ENCODE measurements around the gene TUBA3E. TPM values are rescaled to one million over a fixed set of nuclear protein-coding genes. Genes with fewer than 3 reads are reported as not detected.
"Not testable (repeated sequence)": the region's sequence is repeated elsewhere in the genome, so short reads cannot be mapped to it uniquely, and the experiment has no call there.

TUBA3E gene
- total RNA-seq, 2 experiments from 2014 or later: not detected

GRCh38 chr2:130160131-130160530 lies 38.1 kb downstream of the TUBA3E start:
- intact Hi-C loops (cut with DNase I, micrococcal nuclease): no loop called here
- peaks cover 26% of the 10 kb centered on the region for H3K36me3 Mint-ChIP-seq (ENCODE audit: low read depth)
- CTCF ChIA-PET: no interaction called here
- no peak overlapping the region for H3K4me3 Mint-ChIP-seq
- DNase-seq: no peak
- H3K9me3 Mint-ChIP-seq (ENCODE audit: low read depth): no peaks in the 10 kb centered on the region
- H3K4me1 Mint-ChIP-seq: no peaks in the 10 kb centered on the region
- ATAC-seq: no peak
- no peak overlapping the region for H3K27ac Mint-ChIP-seq
- H3K27me3 Mint-ChIP-seq: no peaks in the 10 kb centered on the region
- POLR2A ChIA-PET: no interaction called here

GRCh38 chr2:130159376-130159775 lies 38.9 kb downstream of the TUBA3E start:
- DNase-seq; H3K4me3 Mint-ChIP-seq; H3K27me3 Mint-ChIP-seq; H3K27ac Mint-ChIP-seq; ATAC-seq; H3K9me3 Mint-ChIP-seq (ENCODE audit: low read depth); intact Hi-C loops (cut with DNase I, micrococcal nuclease); H3K4me1 Mint-ChIP-seq: not testable (repeated sequence)
- ChIA-PET CTCF (interaction anchor here (1.3 kb wide), 1 partner anchor 173 kb away, joined by 3 read pairs; no protein-coding TSS in a partner anchor), POLR2A (interaction anchor here (1.3 kb wide), 1 partner anchor 22 kb away, joined by 4 read pairs; the partner anchor contains the start of gene SMPD4)
- peaks cover 21% of the 10 kb centered on the region for H3K36me3 Mint-ChIP-seq (ENCODE audit: low read depth)

DNA sequence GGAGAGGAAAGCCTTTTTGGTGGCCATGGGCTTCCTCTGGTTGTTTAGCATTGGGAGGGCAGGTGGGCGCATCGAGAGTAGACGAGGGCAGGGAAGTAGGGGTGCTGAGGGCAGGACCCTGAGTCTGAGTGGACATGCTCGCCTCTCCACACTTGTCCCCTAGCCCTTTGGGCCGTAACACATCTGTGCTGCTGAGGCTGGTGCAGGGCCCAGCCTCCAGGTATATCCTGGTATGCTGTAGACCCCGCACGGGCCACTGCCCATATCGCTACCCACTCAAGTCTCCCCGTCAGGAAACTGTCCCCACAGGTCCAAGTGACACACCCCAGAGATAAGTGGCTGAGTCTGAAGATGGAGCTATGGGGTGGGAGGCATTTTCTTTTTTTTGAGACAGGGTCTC lies 39.6 kb downstream of the TUBA3E start:
- Mint-ChIP-seq H3K36me3 (ENCODE audit: low read depth) (peaks cover 18% of the 10 kb centered on the region), H3K4me1 (no peaks in the 10 kb centered on the region), H3K9me3 (ENCODE audit: low read depth) (no peaks in the 10 kb centered on the region), H3K4me3 (no peak overlapping the region), H3K27ac (no peak overlapping the region), H3K27me3 (no peaks in the 10 kb centered on the region)
- intact Hi-C loops (cut with DNase I, micrococcal nuclease): no loop called here
- ChIA-PET POLR2A (interaction anchor here (1.3 kb wide), 1 partner anchor 23 kb away, joined by 4 read pairs; the partner anchor contains the start of gene SMPD4), CTCF (interaction anchor here (1.3 kb wide), 1 partner anchor 174 kb away, joined by 3 read pairs; no protein-coding TSS in a partner anchor)
- DNase-seq: no peak
- ATAC-seq: no peak

GRCh38 chr2:130157825-130158514 lies 40.3 kb downstream of the TUBA3E start:
- H3K27me3 Mint-ChIP-seq; intact Hi-C loops (cut with DNase I, micrococcal nuclease); H3K4me3 Mint-ChIP-seq; DNase-seq; H3K4me1 Mint-ChIP-seq; H3K9me3 Mint-ChIP-seq (ENCODE audit: low read depth); H3K27ac Mint-ChIP-seq: not testable (repeated sequence)
- CTCF ChIA-PET: interaction anchor here (1.3 kb wide), 1 partner anchor 174 kb away, joined by 3 read pairs; no protein-coding TSS in a partner anchor
- POLR2A ChIA-PET: interaction anchor here (1.0 to 1.3 kb wide), 2 partner anchors 22 to 23 kb away, joined by 3 to 4 read pairs; partner anchors contain the start of gene SMPD4
- peak; percentile 41 for ATAC-seq
- peaks cover 20% of the 10 kb centered on the region for H3K36me3 Mint-ChIP-seq (ENCODE audit: low read depth)

DNA sequence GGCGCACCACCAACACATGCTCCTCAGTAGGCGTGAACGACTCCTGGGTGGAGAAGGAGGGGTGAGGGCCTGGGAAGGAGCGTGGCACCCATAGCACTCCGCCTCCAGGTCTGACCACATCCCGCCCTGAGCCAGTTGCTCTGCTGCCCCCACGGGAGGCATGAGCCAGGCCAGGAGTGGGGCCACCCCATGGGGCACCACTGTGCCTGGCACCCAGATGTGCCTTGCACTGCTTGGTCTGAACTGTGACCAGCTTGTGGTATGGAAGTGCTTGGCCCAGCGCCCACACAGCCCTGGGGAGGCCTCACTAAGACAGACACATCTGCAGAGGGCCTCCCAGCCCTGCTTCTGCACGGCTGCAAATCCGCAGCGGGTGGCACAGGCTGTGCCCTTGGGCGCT lies 40.9 kb downstream of the TUBA3E start:
- H3K27me3 Mint-ChIP-seq; H3K27ac Mint-ChIP-seq; DNase-seq; ATAC-seq; H3K4me3 Mint-ChIP-seq; CTCF ChIA-PET; H3K9me3 Mint-ChIP-seq (ENCODE audit: low read depth); intact Hi-C loops (cut with DNase I, micrococcal nuclease); H3K4me1 Mint-ChIP-seq: not testable (repeated sequence)
- H3K36me3 Mint-ChIP-seq (ENCODE audit: low read depth): peaks cover 20% of the 10 kb centered on the region
- POLR2A ChIA-PET: interaction anchor here (1.0 kb wide), 1 partner anchor 23 kb away, joined by 3 read pairs; no protein-coding TSS in a partner anchor

DNA sequence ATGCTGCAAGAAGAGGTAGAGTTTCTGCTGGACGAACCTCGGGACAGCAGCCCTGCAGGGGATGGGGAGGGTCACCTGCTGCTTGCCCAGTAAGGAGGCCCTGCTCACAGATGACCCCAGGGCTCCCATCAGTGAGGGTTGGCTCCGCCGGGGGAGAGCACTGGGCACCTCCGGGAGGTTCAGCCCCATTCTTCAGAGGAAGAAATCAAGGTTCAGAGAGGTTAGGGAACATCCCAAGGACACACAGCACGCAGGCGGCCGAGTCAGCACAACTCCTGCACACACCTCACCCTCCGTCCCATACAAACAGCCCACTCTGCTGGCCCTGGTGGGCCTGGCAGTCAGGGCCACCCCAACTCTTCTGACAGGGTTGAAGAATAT lies 41.6 kb downstream of the TUBA3E start:
- H3K27ac Mint-ChIP-seq: no peak overlapping the region
- H3K27me3 Mint-ChIP-seq: no peaks in the 10 kb centered on the region
- no peak overlapping the region for H3K4me3 Mint-ChIP-seq
- ChIA-PET POLR2A (no interaction called here), CTCF (no interaction called here)
- peaks cover 21% of the 10 kb centered on the region for H3K36me3 Mint-ChIP-seq (ENCODE audit: low read depth)
- no peak for ATAC-seq
- no peaks in the 10 kb centered on the region for H3K9me3 Mint-ChIP-seq (ENCODE audit: low read depth)
- DNase-seq: no peak
- intact Hi-C loops (cut with DNase I, micrococcal nuclease): loop anchor here in 1 of 2 experiments (1.0 kb wide), 1 partner anchor 176 kb away; no protein-coding TSS in a partner anchor
- no peaks in the 10 kb centered on the region for H3K4me1 Mint-ChIP-seq

DNA sequence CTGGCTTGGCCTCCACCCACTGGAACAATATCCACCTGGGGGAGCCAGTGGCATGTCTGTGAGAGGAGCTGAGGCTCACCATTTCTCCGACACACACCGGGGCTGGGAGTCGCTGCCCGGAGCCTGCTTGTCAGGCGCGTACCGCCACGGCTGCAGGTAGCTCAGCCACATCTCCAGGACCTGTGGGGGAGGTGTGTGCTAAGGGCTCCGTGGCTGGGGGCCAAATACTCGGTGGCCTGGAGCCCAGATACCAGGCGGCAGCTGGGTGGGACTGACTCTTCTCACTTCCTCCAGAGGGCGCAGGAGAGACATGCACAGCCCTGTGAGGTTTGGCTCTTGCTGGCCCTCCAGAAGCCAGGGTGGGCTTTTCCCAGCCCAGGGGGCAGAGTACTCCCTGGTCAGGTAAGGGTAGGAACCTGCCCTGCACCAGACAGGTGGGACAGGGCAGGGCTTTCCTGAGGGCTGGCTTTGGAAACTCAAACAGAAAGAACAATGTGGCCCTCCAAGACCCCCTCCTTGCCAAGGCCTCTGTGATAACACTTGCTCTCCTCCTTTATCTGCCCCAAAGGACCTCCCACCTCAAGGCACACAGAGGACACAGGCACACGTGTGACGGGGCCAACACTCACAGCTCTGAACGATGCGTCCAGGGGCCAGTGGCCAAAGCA lies 42.1 kb downstream of the TUBA3E start:
- POLR2A ChIA-PET; DNase-seq; CTCF ChIA-PET; H3K27ac Mint-ChIP-seq; H3K4me1 Mint-ChIP-seq; H3K27me3 Mint-ChIP-seq; H3K4me3 Mint-ChIP-seq; H3K9me3 Mint-ChIP-seq (ENCODE audit: low read depth): not testable (repeated sequence)
- H3K36me3 Mint-ChIP-seq (ENCODE audit: low read depth): peaks cover 21% of the 10 kb centered on the region
- intact Hi-C loops (cut with DNase I, micrococcal nuclease): loop anchor here in 1 of 2 experiments (1.0 kb wide), 1 partner anchor 176 kb away; no protein-coding TSS in a partner anchor
- ATAC-seq: peak; percentile 21

GRCh38 chr2:130154773-130155765 lies 43.2 kb downstream of the TUBA3E start:
- no peak for ATAC-seq
- POLR2A ChIA-PET: no interaction called here
- Mint-ChIP-seq H3K9me3 (ENCODE audit: low read depth) (no peaks in the 10 kb centered on the region), H3K27me3 (no peaks in the 10 kb centered on the region), H3K27ac (no peak overlapping the region), H3K4me3 (no peak overlapping the region), H3K4me1 (no peaks in the 10 kb centered on the region), H3K36me3 (ENCODE audit: low read depth) (peaks cover 19% of the 10 kb centered on the region)
- DNase-seq: no peak
- CTCF ChIA-PET: no interaction called here
- intact Hi-C loops (cut with DNase I, micrococcal nuclease): no loop called here

DNA sequence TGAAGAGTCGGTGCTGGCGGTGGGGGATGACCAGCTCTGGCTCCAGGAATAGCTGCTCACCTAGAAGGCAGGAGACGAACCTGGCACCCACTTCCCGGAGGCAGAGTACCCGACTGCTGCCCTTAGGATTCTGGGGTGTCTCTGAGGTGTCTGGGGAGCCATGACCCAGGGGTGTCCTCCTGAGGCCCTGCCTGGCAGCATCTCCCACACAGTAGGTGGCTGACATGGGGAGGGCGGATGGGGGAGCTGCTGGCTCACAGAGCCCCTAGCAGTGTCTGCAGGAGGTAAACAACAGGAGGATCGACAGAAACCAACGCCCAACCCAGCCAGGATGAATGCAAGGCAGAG lies 43.8 kb downstream of the TUBA3E start:
- POLR2A ChIA-PET; intact Hi-C loops (cut with DNase I, micrococcal nuclease); CTCF ChIA-PET; H3K27ac Mint-ChIP-seq; DNase-seq; H3K4me3 Mint-ChIP-seq; H3K9me3 Mint-ChIP-seq (ENCODE audit: low read depth); ATAC-seq; H3K27me3 Mint-ChIP-seq; H3K4me1 Mint-ChIP-seq: not testable (repeated sequence)
- peaks cover 16% of the 10 kb centered on the region for H3K36me3 Mint-ChIP-seq (ENCODE audit: low read depth)

- H3K4me3 Mint-ChIP-seq; ATAC-seq; CTCF ChIA-PET; H3K27me3 Mint-ChIP-seq; H3K4me1 Mint-ChIP-seq; H3K9me3 Mint-ChIP-seq (ENCODE audit: low read depth); H3K27ac Mint-ChIP-seq; DNase-seq; intact Hi-C loops (cut with DNase I, micrococcal nuclease): not testable (repeated sequence)
- H3K36me3 Mint-ChIP-seq (ENCODE audit: low read depth): peaks cover 15% of the 10 kb centered on the region
- POLR2A ChIA-PET: interaction anchor here (0.6 kb wide), 1 partner anchor 177 kb away, joined by 4 read pairs; no protein-coding TSS in a partner anchor
These were observed 44.4 kb downstream of the TUBA3E start for GRCh38 chr2:130153721-130154422.
